Transverse colon (tissue), 3 donors: Measurements from ENCODE around the gene TCP11L1.

Experiments
- CTCF ChIP-seq, 5 experiments: fragments of 200-600 bp in 3 of 5; fragments of 450-650 bp in 2 of 5; sonication (generic) in 3 of 5; IDR thresholded peaks; 1 replicate in 2 of 5; 2 replicates in 3 of 5; pipeline ENCODE4 v1.5.1; 2016 to 2017; ENCODE audit warnings: antibody characterized with exemption in 5 of 5, inconsistent platforms in 3 of 5, mild to moderate bottlenecking in 2 of 5, moderate library complexity in 1 of 5
- EP300 ChIP-seq: sonication (generic); formaldehyde crosslinking; IDR thresholded peaks from one replicate; pipeline ENCODE4 v1.6.1; 2017; ENCODE audit warnings: antibody characterized with exemption, low read depth
- POLR2A ChIP-seq: fragments of 450-650 bp; IDR thresholded peaks from one replicate; pipeline ENCODE4 v1.6.1; 2016; ENCODE audit warnings: antibody characterized with exemption, mild to moderate bottlenecking, moderate library complexity

- TF ChIP-seq CTCF (IDR thresholded peaks at IDR 0.05): no peak
- TF ChIP-seq POLR2A: no peak
- no peak for TF ChIP-seq EP300
Measured at GRCh38 chr11:32990481-32990880, 48.9 kb upstream of the TCP11L1 start.
